GM18870 (cell line): ENCODE results near the gene DDX49.
"Not testable (repeated sequence)": the region's sequence is repeated elsewhere in the genome, so short reads cannot be mapped to it uniquely, and the experiment has no call there.

Source experiments
- ATAC-seq: cut with Tn5 transposase; IDR thresholded peaks from one replicate; pipeline ENCODE4 v1.9.1; 2021; ENCODE audit warnings: moderate library complexity; ENCODE audit not compliant: unreplicated experiment

DDX49 gene

GRCh38 chr19:18895038-18895823 is 24.3 kb upstream of the DDX49 start:
- ATAC-seq, result no peak

GRCh38 chr19:18895824-18896341 is 23.6 kb upstream of the DDX49 start, which contains the start of gene CERS1:
Gene CERS1 (minus strand): TSS chr19:18896158. CDS start chr19:18896072, 86 bp downstream.
- no peak for ATAC-seq

GRCh38 chr19:18896421-18896841 is 23.1 kb upstream of the DDX49 start:
- ATAC-seq, result no peak

- no peak for ATAC-seq
These were observed 22.2 kb upstream of the DDX49 start for GRCh38 chr19:18897094-18898029.

- no peak for ATAC-seq
These were observed 21.4 kb upstream of the DDX49 start for GRCh38 chr19:18898081-18898606.

- ATAC-seq, result no peak
These were observed 20.7 kb upstream of the DDX49 start for GRCh38 chr19:18898607-18899408.

- ATAC-seq, result no peak
These were observed 19.6 kb upstream of the DDX49 start for GRCh38 chr19:18899624-18900560.

- no peak for ATAC-seq
These were observed 18.6 kb upstream of the DDX49 start for GRCh38 chr19:18900700-18901481.

GRCh38 chr19:18901491-18901890 is 18.0 kb upstream of the DDX49 start:
- no peak for ATAC-seq

GRCh38 chr19:18902519-18902918 is 17.0 kb upstream of the DDX49 start:
- not testable (repeated sequence) for ATAC-seq

- ATAC-seq, result no peak
These were observed 16.1 kb upstream of the DDX49 start for GRCh38 chr19:18903156-18904037.

- no peak for ATAC-seq
These were observed 15.0 kb upstream of the DDX49 start for GRCh38 chr19:18904334-18905057.

- ATAC-seq, result no peak
These were observed 14.5 kb upstream of the DDX49 start for GRCh38 chr19:18905058-18905456.

- ATAC-seq, result no peak
These were observed 13.8 kb upstream of the DDX49 start for GRCh38 chr19:18905513-18906236.

GRCh38 chr19:18906605-18907519 is 12.7 kb upstream of the DDX49 start:
- no peak for ATAC-seq
